HEK293T (cell line): ENCODE measurements around the gene RBL2.

ENCODE experiments used
- CTCF ChIA-PET: fragments of 350-600 bp; formaldehyde crosslinking; extraction: SDS; loops from one replicate; lab custom pipeline; 2021; ENCODE audit warnings: antibody characterized with exemption, inconsistent platforms; lab: Yijun Ruan, JAX
- POLR2A ChIA-PET: fragments of 350-600 bp; formaldehyde crosslinking; extraction: SDS; loops from one replicate; lab custom pipeline; 2020; ENCODE audit warnings: antibody characterized with exemption, inconsistent platforms; lab: Yijun Ruan, JAX
- DNase-seq: peaks from one replicate; pipeline ENCODE4 v3.0.0; 2012; ENCODE audit warnings: mixed read lengths; ENCODE audit errors: extremely low spot score
- ARNT ChIP-seq: fragments of 450-650 bp; IDR thresholded peaks from 2 replicates; pipeline ENCODE4 v1.6.1; 2017; ENCODE audit warnings: mild to moderate bottlenecking
- BHLHE40 ChIP-seq: fragments of 450-650 bp; IDR thresholded peaks from 2 replicates; pipeline ENCODE4 v1.6.1; 2016; ENCODE audit warnings: mild to moderate bottlenecking, moderate library complexity, borderline replicate concordance
- CTBP1 ChIP-seq: fragments of 450-650 bp; IDR thresholded peaks from 2 replicates; pipeline ENCODE4 v1.6.1; 2016; ENCODE audit warnings: borderline replicate concordance
- ELF4 ChIP-seq: fragments of 450-650 bp; IDR thresholded peaks from 2 replicates; pipeline ENCODE4 v1.6.1; 2017; ENCODE audit warnings: antibody characterized with exemption
- FOXA1 ChIP-seq: fragments of 450-650 bp; IDR thresholded peaks from 2 replicates; pipeline ENCODE4 v1.6.1; 2016; ENCODE audit warnings: mild to moderate bottlenecking
- FOXK2 ChIP-seq: fragments of 450-650 bp; IDR thresholded peaks from 2 replicates; pipeline ENCODE4 v1.6.1; 2016; ENCODE audit warnings: mild to moderate bottlenecking
- FOXM1 ChIP-seq: fragments of 450-650 bp; IDR thresholded peaks from 2 replicates; pipeline ENCODE4 v1.6.1; 2017; ENCODE audit warnings: mild to moderate bottlenecking, borderline replicate concordance
- HDGF ChIP-seq: fragments of 450-650 bp; IDR thresholded peaks from 2 replicates; pipeline ENCODE4 v1.6.1; 2017; ENCODE audit warnings: antibody characterized with exemption, borderline replicate concordance
- L3MBTL2 ChIP-seq: fragments of 450-650 bp; conservative IDR thresholded peaks from 2 replicates; pipeline ENCODE4 v1.6.1; 2016; ENCODE audit warnings: mild to moderate bottlenecking
- LEF1 ChIP-seq: fragments of 450-650 bp; IDR thresholded peaks from 2 replicates; pipeline ENCODE4 v1.6.1; 2017; ENCODE audit warnings: mild to moderate bottlenecking, borderline replicate concordance
- NFRKB ChIP-seq: fragments of 450-650 bp; IDR thresholded peaks from 2 replicates; pipeline ENCODE4 v1.6.1; 2016; ENCODE audit warnings: mild to moderate bottlenecking, moderate library complexity
- SP1 ChIP-seq: fragments of 450-650 bp; IDR thresholded peaks from 2 replicates; pipeline ENCODE4 v1.6.1; 2017
- SUZ12 ChIP-seq: fragments of 450-650 bp; IDR thresholded peaks from 2 replicates; pipeline ENCODE4 v1.6.1; 2016; ENCODE audit warnings: mild to moderate bottlenecking
- TARDBP ChIP-seq: fragments of 450-650 bp; IDR thresholded peaks from 2 replicates; pipeline ENCODE4 v1.6.1; 2016
- ZNF384 ChIP-seq: fragments of 450-650 bp; IDR thresholded peaks from 2 replicates; pipeline ENCODE4 v1.6.1; 2016
- TF ChIP-seq, protein P1 (sequence below): fragments of 450-650 bp; IDR thresholded peaks from 2 replicates; pipeline ENCODE4 v1.6.1; 2016

Gene RBL2

DNA sequence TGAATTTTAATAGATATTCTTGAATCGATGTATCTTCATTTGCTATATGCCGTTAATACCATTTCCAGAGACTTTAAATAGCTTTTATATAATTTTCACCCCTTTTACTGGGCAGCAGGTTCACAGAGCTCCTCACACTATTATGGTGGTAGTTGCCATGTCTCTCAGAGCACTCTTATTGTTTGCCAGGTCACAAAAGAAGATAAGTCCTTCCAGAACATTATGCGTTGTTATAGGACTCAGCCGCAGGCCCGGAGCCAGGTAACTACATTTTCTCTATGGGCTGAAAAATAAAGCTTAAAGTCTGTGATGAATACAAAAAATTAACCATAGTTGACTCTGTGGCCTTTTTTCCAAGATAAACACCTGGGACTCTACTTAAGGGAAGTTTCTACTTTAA lies 44.7 kb downstream of the RBL2 start:
- ChIA-PET POLR2A (no interaction called here), CTCF (no interaction called here)
- no peak for DNase-seq
- TF ChIP-seq FOXA1 (no peak), ARNT (no peak), SP1 (no peak), FOXK2 (no peak), NFRKB (no peak), ELF4 (no peak), TARDBP (no peak), CTBP1 (no peak), SUZ12 (no peak), BHLHE40 (no peak), ZNF384 (no peak), L3MBTL2 (no peak)

DNA sequence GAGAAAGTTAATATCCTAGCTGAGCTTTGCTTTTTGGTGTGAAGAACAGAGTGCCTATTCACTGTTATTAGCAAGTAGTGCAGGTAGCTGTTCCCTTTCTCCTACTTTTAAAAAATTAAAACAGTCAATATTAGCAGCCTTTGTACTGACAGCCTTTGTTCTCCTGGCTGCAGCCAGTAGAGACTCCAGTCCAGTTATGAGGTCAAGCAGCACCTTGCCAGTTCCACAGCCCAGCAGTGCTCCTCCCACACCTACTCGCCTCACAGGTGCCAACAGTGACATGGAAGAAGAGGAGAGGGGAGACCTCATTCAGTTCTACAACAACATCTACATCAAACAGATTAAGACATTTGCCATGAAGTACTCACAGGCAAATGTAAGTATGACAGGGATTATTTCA lies 46.1 kb downstream of the RBL2 start:
- DNase-seq: no peak
- ChIA-PET CTCF (no interaction called here), POLR2A (no interaction called here)
- TF ChIP-seq SP1 (no peak), SUZ12 (no peak), FOXM1 (no peak), FOXK2 (no peak), L3MBTL2 (no peak), ARNT (no peak), LEF1 (no peak), TARDBP (no peak), ELF4 (no peak)

DNA sequence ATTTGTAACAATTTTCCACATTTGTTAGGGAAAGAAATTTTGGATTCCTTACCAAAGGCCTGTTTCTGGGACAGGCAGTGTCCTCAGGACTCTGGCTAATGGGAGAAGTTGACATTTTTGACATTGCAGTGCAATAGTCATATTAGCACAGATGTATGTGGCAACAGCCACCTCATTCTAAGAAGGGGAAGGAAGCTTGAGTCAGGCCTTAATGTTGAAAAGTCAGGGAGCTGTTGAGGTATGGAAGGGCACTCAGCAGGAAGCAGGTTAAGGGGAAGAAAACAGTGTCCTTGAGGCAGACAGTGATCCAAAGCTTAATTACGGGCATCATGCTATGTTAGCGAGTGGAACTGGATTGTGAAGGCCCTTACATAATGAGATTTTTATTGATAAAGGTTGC lies 47.9 kb downstream of the RBL2 start:
- CTCF ChIA-PET: no interaction called here
- DNase-seq: no peak
- TF ChIP-seq FOXK2: no peak
- TF ChIP-seq, protein P1, sequence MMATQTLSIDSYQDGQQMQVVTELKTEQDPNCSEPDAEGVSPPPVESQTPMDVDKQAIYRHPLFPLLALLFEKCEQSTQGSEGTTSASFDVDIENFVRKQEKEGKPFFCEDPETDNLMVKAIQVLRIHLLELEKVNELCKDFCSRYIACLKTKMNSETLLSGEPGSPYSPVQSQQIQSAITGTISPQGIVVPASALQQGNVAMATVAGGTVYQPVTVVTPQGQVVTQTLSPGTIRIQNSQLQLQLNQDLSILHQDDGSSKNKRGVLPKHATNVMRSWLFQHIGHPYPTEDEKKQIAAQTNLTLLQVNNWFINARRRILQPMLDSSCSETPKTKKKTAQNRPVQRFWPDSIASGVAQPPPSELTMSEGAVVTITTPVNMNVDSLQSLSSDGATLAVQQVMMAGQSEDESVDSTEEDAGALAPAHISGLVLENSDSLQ: no peak
- TF ChIP-seq ZNF384: no peak
- TF ChIP-seq LEF1: no peak
- TF ChIP-seq FOXA1: no peak
- no peak for TF ChIP-seq NFRKB
- POLR2A ChIA-PET: no interaction called here

DNA sequence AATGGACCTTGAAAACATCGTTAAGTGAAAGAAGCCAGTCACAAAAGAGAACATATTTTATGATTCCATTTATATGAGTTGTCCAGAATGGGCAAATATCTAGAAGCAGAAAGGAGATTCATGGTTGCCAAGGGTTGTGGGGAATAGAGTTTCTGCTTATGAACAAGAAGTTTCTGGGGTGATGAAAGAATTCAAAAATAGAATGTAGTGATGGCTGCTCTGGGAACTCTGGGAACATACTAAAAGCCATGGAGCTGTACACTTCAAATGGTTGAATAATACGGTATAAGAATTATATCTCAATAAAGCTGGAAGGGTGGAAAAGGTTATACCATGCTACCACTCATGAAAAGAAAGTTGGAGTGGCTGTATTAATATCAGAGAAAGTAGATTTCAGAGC lies 50.3 kb downstream of the RBL2 start:
- POLR2A ChIA-PET: no interaction called here
- DNase-seq: no peak
- TF ChIP-seq ARNT: no peak
- TF ChIP-seq FOXA1: no peak
- no peak for TF ChIP-seq FOXM1
- TF ChIP-seq SUZ12: no peak
- TF ChIP-seq NFRKB: no peak
- TF ChIP-seq SP1: no peak
- TF ChIP-seq L3MBTL2: no peak
- TF ChIP-seq BHLHE40: no peak
- CTCF ChIA-PET: no interaction called here

DNA sequence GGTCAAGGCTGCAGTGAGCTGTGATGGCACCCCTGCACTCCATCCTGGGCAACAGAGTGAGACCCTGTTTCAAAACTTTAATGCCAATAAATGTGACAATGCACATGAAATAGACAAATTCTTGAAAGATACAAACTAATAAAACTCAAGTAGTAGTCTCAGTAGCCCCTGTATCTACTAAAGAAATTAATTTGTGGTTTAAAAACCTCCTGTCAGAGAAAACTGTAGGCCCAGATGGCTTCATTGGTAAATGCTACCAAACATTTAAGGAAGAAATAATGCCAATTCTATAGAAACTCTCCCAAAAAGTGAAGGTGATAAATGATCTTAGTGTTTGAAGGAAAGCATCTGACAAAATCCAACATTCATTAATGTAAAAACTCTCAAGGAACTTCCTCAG lies 52.0 kb downstream of the RBL2 start:
- no peak for TF ChIP-seq FOXA1
- no peak for TF ChIP-seq TARDBP
- TF ChIP-seq CTBP1: no peak
- no peak for TF ChIP-seq BHLHE40
- TF ChIP-seq ARNT: no peak
- TF ChIP-seq, protein P1: no peak
- no peak for TF ChIP-seq FOXK2
- no peak for TF ChIP-seq SUZ12
- TF ChIP-seq FOXM1: no peak
- ChIA-PET CTCF (no interaction called here), POLR2A (no interaction called here)
- DNase-seq: no peak

DNA sequence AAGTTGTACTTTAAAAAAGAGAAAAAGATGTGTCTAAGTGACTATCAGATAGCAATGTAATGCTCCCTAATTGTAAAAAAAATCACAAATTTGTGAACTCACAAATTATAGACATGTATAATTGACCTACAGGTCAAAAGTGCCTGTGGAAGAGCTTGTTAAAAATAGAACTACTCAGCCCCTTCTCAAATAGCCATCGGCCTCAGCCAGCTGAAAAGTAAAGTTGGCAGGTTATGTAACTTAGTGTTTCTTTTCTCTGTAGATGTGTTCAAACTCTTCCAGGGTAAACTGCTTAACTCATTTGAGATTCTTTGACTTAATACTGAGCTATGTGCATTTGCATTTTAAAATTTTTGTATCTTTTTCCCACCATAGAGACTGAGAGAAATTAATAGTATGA lies 55.5 kb downstream of the RBL2 start:
- CTCF ChIA-PET: interaction anchor here (0.6 to 0.7 kb wide), 2 partner anchors 20 to 60 kb away, joined by 3 to 4 read pairs; no protein-coding TSS in a partner anchor
- TF ChIP-seq ELF4: no peak
- TF ChIP-seq SP1: no peak
- no peak for TF ChIP-seq SUZ12
- no peak for TF ChIP-seq L3MBTL2
- TF ChIP-seq, protein P1: no peak
- no peak for TF ChIP-seq CTBP1
- no peak for TF ChIP-seq HDGF
- no peak for TF ChIP-seq FOXA1
- TF ChIP-seq LEF1: no peak
- TF ChIP-seq TARDBP: no peak
- no peak for TF ChIP-seq BHLHE40
- TF ChIP-seq ZNF384: no peak
- TF ChIP-seq ARNT: no peak
- TF ChIP-seq NFRKB: no peak
- no peak for TF ChIP-seq FOXM1
- no peak for TF ChIP-seq FOXK2
- POLR2A ChIA-PET: interaction anchor here (1.0 kb wide), 1 partner anchor 14 kb away, joined by 3 read pairs; no protein-coding TSS in a partner anchor
- no peak for DNase-seq

DNA sequence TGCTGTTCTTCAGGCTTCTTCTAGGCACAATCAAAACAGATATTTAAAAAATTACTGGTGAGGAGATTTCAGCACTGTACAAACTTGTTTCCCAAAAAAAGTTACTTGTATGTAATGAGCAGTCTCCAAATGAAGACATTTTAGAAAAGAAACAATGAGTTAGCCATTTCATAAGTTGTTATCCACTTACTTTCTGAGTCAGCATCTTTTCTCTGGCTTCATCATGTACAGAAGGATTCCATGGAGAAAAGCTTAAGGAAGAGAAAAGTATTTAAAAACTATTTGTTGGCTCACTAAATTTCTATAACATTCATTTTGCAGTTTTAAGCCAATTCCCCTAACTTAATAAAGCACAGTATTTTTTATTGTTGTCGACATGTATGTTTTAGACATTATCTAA lies 58.2 kb downstream of the RBL2 start:
- no peak for DNase-seq
- ChIA-PET POLR2A (interaction anchor here (1.1 kb wide), 1 partner anchor 11 kb away, joined by 4 read pairs; the partner anchor contains the start of gene AKTIP), CTCF (no interaction called here)
- no peak for TF ChIP-seq ELF4
- no peak for TF ChIP-seq FOXA1
- TF ChIP-seq NFRKB: no peak
- no peak for TF ChIP-seq L3MBTL2
- no peak for TF ChIP-seq HDGF
- no peak for TF ChIP-seq FOXM1
- no peak for TF ChIP-seq FOXK2
- TF ChIP-seq, protein P1: no peak
- TF ChIP-seq ARNT: no peak
- no peak for TF ChIP-seq LEF1
- no peak for TF ChIP-seq TARDBP
- TF ChIP-seq CTBP1: no peak
- no peak for TF ChIP-seq SUZ12
- no peak for TF ChIP-seq SP1
- no peak for TF ChIP-seq ZNF384
